Stimulated activated CD8-positive, alpha-beta memory T cell treated with anti-CD3 and anti-CD28 coated beads, Interleukin-7, amount 100 ng/mL, for 24 hours (primary cell): Measurements from ENCODE around the gene BAIAP2.

Source experiments
- DNase-seq: peaks from one replicate; pipeline ENCODE4 v3.0.0-alpha.2; 2020; ENCODE audit warnings: low read depth

Gene BAIAP2

GRCh38 chr17:81126281-81127132, 91.6 kb downstream of the BAIAP2 start:
- DNase-seq = no peak

GRCh38 chr17:81127133-81127455, 92.1 kb downstream of the BAIAP2 start:
- no peak for DNase-seq

GRCh38 chr17:81127526-81128177, 92.7 kb downstream of the BAIAP2 start:
- DNase-seq = no peak

DNA sequence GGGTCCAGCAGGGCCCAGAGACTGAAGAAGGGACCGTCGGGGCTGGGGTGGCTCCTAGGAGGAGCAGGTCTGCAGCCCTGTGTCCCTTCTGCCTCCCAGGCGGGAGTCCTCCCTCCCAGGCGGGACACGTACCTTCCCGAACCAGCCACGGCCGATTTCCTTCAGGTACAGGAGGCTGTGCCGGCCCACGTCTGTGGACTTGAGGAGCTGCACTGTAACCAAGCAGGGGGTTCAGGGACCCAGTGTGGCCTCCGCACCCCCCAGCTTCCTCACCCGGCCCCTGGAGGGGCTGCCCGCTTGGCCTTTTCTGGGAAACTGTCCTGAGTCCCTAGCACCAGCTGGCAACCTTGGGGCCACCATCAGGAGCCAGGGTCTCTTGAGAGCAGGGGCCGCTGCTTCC, 93.4 kb downstream of the BAIAP2 start:
- no peak for DNase-seq

GRCh38 chr17:81128774-81129173, 93.8 kb downstream of the BAIAP2 start:
- no peak for DNase-seq

- no peak for DNase-seq
These were observed 94.3 kb downstream of the BAIAP2 start for GRCh38 chr17:81129289-81129688.

DNA sequence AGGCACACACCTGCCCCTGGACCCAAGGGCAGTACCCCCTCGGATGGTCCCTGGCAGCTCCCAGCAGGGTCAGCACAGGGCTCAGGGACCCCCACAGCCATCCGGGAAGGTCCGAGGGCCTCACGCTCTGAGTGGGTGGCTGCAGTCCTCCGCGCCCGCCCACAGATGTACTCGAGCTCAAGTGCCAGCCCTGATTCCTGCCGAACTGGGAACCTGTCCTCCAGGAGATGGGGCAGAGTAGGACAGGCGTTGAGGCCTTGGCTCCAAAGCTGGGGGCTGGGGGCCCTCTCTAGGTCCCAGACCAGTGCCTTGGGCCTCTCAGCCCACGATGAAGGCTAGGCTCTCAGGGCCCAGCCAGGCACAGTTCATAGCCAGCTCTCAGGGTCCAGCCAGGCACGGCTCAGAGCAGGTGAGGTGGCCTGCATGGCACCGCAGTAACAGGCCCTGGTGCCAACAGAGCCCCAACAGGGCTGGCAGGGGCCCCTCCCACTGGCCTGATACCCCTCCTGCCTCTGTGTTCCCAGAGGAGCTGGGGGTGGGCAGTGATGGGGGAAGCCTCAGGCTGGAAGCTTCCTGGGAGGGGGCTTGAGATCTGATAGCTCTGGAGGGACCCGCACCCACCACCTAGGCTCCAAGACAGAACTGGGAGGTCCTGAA, 94.9 kb downstream of the BAIAP2 start:
- no peak for DNase-seq

DNA sequence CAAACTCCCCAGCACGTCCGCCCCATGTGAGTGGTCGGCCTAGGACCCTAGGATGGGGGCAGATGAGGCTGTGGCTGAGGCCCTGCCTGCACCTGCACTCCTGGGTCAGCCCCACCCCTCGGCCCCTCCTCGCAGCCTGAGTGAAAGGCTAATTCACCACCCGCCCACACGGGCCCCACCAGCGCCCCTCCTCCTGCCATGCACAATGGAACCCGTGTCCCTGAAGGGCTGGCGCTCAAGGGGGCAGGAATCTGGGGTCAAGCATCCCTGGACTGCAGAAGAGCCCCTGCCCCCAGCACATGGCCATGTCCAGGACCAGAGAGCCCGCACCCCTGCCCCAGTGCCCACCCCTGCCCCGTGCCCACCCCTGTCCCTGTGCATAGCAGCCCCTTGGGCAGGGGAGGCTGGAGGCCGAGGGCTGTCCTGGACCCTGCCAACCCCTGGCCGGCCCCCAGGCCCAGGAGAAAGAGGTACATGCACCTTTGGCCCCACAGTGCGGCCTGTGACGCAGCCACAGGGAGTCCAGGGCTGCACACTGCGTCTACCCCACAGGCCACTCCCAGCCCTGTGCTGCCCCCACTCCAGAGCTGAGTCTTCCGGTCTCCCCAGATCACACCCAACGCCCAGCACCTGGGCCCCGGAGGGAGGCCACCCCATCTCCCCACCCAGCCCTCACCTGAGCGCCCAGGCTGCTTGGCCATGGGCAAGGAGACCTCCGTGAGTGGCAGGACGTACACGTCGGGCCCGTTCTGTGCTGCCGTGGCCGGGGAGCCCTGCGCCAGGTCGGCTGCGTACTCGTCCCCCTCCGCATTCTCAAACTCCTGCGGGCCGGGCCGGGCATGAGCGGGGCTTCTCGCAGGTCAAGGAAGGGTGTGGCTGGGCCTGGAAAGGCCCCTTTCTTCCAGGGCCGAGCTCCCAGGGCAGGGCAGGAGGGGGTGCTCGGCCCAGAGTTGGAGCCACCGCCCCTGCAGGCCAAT, 95.7 kb downstream of the BAIAP2 start:
- no peak for DNase-seq

- DNase-seq = no peak
These were observed 96.7 kb downstream of the BAIAP2 start for GRCh38 chr17:81131486-81132196.

GRCh38 chr17:81132197-81132540, 97.2 kb downstream of the BAIAP2 start:
- DNase-seq = no peak

GRCh38 chr17:81132770-81133723, 98.1 kb downstream of the BAIAP2 start:
- no peak for DNase-seq

DNA sequence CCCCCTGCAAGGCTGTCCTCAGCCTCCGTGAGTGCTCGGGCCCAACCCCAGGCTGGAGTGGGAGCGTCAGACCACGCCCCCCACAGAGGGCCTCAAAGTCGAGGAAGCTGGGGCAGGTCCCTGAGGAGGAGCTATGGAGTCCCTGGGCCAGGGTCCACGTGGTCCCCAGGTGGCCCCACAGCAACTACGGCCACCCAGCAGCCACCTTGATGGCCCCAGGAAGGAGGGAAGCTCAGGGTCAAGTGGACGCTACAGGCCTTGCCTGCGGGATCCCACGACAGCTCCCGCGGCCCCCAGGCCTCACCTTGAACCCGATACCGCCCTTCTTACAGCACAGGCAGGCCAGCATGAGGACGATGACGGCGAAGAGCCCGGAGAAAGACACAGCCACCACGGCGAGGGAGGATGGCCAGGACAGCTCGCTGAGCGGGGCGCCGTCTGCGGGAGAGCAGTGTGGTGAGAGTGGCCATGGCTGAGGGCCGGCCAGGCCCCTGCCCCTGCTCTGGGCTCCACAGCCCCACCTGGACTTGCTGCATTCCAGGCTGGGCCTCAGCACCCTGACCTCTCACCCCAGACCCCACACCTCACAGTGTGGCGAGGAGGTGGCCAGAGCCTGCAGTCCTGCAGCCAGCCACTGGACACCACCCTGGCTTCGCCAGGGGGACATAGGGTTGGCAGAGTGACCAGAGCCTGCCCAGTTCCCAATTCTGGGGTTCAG, 99.3 kb downstream of the BAIAP2 start:
- no peak for DNase-seq

DNA sequence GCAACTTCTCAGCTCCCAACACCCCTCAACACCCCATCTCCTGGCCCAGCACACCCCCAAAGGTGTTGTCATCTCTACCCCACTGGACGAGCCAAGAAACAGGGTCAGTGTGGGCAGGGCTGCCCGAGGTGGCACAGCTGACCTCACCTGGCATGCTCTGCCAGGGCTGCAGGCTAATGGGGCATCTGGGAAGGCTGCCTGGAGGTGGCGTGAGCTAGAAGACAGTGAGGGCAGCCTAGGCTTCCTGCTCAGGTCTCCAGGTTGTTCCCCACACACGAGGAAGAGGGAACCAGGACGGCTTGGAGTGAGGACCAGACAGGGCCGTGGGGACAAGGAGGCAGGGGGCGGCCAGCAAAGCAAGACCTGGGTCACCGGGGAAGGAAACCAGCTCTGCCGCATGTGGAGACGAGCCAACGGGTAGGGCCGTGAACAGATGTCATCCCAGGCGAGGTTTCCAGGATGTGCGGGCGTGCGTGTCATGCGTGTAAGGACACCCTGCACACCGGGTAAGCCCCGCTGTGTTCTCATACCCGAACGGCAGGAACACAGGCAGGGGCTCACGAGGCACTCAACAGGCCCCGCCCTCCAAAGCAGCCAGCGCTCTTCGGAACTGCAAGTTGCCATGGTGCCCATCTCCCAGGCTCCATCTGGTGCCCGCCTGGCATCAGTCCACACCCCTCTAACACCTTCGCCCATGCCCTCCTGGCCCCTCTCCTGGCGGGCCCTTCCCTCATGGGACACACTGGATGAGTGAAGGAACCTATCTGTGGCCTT, 100.7 kb downstream of the BAIAP2 start:
- DNase-seq = no peak

DNA sequence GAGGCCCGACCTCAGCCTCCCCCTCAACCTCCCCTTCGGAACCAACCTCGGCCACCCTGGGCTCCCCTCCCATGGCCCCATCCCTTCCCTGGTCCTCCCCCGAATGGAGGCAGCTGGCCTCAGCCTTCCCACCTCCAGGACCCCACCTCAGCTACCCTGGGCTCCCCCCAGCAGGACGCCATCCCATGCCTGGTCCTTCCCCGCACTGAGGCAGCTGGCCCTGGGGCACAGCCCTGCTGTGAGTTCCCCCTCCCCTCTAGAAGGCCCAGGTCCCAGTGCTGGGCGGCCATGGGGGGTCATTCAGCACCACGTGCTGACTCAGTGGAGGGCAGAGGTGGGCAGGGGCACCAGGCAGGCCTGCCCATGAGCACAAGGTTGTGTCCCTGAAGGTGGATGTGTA, 101.4 kb downstream of the BAIAP2 start:
- DNase-seq = no peak

DNA sequence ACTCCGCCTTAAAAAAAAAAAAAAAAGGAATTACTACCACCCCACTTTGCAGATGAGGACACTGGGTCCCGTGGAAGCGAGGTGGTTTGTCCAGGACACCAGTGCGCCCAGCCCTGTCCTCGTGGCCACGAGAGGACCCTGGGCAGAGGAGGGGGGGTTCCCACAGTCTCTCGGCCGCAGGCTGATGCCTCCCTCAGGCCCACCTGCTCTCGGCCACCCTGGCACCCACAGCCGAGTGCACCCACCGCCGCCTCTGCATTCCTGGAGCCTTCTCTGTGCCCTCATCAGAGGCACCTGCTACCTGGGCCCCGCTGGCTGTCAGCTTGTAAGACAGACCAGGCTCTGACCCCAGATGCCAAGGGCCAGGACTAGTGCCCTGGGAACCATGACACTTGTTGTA, 102.3 kb downstream of the BAIAP2 start:
- DNase-seq = no peak

- DNase-seq = no peak
These were observed 103.1 kb downstream of the BAIAP2 start for GRCh38 chr17:81138083-81138482.

- no peak for DNase-seq
These were observed 103.5 kb downstream of the BAIAP2 start for GRCh38 chr17:81138500-81138899.

DNA sequence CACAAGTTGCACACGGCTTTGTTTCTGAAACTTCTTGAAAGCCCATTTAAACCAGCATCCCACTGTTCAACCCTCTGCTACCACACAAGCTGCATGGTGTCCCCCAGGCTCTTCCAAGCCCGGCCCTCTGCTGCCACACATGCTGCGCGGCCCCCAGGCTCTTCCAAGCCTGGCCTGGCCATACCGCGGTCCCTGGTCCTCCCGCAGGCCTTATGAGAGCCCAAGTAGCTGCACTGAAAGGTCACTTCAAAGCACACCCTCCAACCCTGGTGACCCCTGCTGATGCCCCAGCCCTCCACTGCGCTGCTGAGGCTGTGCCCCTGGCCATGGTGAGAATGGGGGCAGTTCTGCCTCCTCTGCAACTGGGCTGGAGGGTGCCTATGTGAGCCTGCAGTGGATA, 104.5 kb downstream of the BAIAP2 start:
- no peak for DNase-seq

DNA sequence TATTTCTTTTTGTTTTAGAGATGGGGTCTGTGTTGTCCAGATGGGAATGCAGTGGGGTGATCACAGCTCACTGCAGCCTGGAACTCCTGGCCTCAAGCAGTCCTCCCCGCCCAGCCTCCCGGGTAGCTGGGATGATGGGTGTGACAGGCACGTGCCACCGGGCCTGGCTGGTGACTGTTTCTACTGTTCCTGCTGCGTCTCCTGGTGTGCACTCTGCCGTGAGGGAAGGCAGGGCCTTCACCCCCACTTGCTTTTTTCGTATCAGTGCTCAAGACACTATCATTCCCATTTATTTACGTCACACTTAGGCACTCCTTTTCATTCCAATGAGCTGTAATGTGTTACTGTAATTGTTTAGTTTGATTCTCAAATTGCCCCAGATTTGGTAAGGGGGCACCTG, 105.1 kb downstream of the BAIAP2 start:
- DNase-seq = no peak
